ENCODE results near the gene TLR6. TPM values are rescaled to one million over a fixed set of nuclear protein-coding genes. Genes with fewer than 3 reads are reported as not detected.
"Not testable (repeated sequence)": the region's sequence is repeated elsewhere in the genome, so short reads cannot be mapped to it uniquely, and the experiment has no call there.

Gene TLR6
- total and polyA plus RNA-seq, 9 donors = 0.79 to 2.0 (median 1.0) TPM

DNA sequence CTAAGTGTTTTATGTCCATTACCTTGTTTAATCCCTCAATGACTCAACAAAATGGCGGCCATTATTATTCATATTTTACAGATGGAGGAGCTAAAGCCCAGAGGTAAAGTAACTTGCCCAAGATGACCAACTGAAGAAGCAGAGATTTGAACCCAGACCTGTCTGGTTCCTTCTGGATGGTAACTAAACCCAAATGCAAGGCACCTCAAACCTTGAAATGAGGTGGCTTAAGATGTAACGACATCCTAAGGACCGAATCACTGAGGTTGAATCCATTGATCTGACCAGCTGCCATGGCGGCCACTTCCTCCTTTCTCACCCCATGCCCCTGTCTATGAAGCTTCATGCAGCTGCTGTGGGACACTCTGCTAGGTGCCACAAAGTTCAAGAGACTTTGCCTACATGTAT, 74.8 kb downstream of the TLR6 start:
- Histone ChIP-seq H3K9me3 (replicated peaks; ENCODE audit: control insufficient read depth, low read depth, low read length) (no peaks in the 10 kb centered on the region), H3K4me3 (ENCODE audit: low read length) (no peak overlapping the region), H3K4me1 (ENCODE audit: control insufficient read depth, insufficient read depth, low read length) (no peaks in the 10 kb centered on the region), H3K27ac (ENCODE audit: low read length) (no peak overlapping the region), H3K36me3 (ENCODE audit: control insufficient read depth, insufficient read depth, low read length) (no peaks in the 10 kb centered on the region), H3K27me3 (ENCODE audit: control insufficient read depth, insufficient read depth, low read length) (no peaks in the 10 kb centered on the region)
- no peak for DNase-seq
- 100% methylated on average over 2 of the region's 4 CpGs for WGBS (ENCODE audit: insufficient coverage)

- Histone ChIP-seq H3K4me3 (ENCODE audit: low read length) (no peak overlapping the region), H3K9me3 (replicated peaks; ENCODE audit: control insufficient read depth, low read depth, low read length) (no peaks in the 10 kb centered on the region), H3K4me1 (ENCODE audit: control insufficient read depth, insufficient read depth, low read length) (no peaks in the 10 kb centered on the region), H3K27ac (ENCODE audit: low read length) (no peak overlapping the region), H3K27me3 (ENCODE audit: control insufficient read depth, insufficient read depth, low read length) (no peaks in the 10 kb centered on the region), H3K36me3 (ENCODE audit: control insufficient read depth, insufficient read depth, low read length) (no peaks in the 10 kb centered on the region)
- no CpG with 5 or more reads among the region's 4 CpGs for WGBS (ENCODE audit: insufficient coverage)
- DNase-seq = no peak
Observed at GRCh38 chr4:38780833-38781484, 75.7 kb downstream of the TLR6 start.

DNA sequence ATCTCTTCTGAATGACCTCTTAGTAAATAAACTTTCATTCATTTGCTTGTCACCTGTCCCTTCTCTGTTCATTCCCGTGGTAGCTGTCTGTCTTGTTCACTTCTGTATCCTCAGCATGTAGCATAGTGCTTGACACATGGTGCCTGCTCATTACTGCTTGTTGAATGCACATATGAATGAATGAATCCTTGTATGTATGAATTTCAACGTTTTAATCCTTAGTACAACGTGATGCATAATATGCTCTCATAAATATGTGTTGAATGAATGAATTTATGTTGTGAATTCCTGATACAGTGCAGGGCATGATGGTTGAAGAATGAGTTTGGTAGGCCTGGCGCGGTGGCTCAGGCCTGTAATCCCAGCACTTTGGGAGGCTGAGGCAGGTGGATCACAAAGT, 76.8 kb downstream of the TLR6 start:
- Histone ChIP-seq H3K4me1 (ENCODE audit: control insufficient read depth, insufficient read depth, low read length) (no peaks in the 10 kb centered on the region), H3K27me3 (ENCODE audit: control insufficient read depth, insufficient read depth, low read length) (no peaks in the 10 kb centered on the region), H3K9me3 (replicated peaks; ENCODE audit: control insufficient read depth, low read depth, low read length) (no peaks in the 10 kb centered on the region), H3K4me3 (ENCODE audit: low read length) (no peak overlapping the region), H3K36me3 (ENCODE audit: control insufficient read depth, insufficient read depth, low read length) (no peaks in the 10 kb centered on the region), H3K27ac (ENCODE audit: low read length) (no peak overlapping the region)
- no peak for DNase-seq
- WGBS (ENCODE audit: insufficient coverage) = 73% methylated on average over 4 of the region's 5 CpGs

- not testable (repeated sequence) for H3K27ac ChIP-seq (ENCODE audit: low read length); H3K9me3 ChIP-seq (replicated peaks; ENCODE audit: control insufficient read depth, low read depth, low read length); H3K27me3 ChIP-seq (ENCODE audit: control insufficient read depth, insufficient read depth, low read length); H3K36me3 ChIP-seq (ENCODE audit: control insufficient read depth, insufficient read depth, low read length); DNase-seq; H3K4me3 ChIP-seq (ENCODE audit: low read length); H3K4me1 ChIP-seq (ENCODE audit: control insufficient read depth, insufficient read depth, low read length)
- no CpG with 5 or more reads among the region's 2 CpGs for WGBS (ENCODE audit: insufficient coverage)
Observed at GRCh38 chr4:38777925-38778324, 78.7 kb downstream of the TLR6 start.

GRCh38 chr4:38775326-38775725, 81.3 kb downstream of the TLR6 start:
- Histone ChIP-seq H3K4me3 (ENCODE audit: low read length) (no peak overlapping the region), H3K9me3 (replicated peaks; ENCODE audit: control insufficient read depth, low read depth, low read length) (no peaks in the 10 kb centered on the region), H3K4me1 (ENCODE audit: control insufficient read depth, insufficient read depth, low read length) (no peaks in the 10 kb centered on the region), H3K27ac (ENCODE audit: low read length) (no peak overlapping the region), H3K36me3 (ENCODE audit: control insufficient read depth, insufficient read depth, low read length) (no peaks in the 10 kb centered on the region), H3K27me3 (ENCODE audit: control insufficient read depth, insufficient read depth, low read length) (no peaks in the 10 kb centered on the region)
- DNase-seq = no peak
- no CpG with 5 or more reads among the region's 2 CpGs for WGBS (ENCODE audit: insufficient coverage)

DNA sequence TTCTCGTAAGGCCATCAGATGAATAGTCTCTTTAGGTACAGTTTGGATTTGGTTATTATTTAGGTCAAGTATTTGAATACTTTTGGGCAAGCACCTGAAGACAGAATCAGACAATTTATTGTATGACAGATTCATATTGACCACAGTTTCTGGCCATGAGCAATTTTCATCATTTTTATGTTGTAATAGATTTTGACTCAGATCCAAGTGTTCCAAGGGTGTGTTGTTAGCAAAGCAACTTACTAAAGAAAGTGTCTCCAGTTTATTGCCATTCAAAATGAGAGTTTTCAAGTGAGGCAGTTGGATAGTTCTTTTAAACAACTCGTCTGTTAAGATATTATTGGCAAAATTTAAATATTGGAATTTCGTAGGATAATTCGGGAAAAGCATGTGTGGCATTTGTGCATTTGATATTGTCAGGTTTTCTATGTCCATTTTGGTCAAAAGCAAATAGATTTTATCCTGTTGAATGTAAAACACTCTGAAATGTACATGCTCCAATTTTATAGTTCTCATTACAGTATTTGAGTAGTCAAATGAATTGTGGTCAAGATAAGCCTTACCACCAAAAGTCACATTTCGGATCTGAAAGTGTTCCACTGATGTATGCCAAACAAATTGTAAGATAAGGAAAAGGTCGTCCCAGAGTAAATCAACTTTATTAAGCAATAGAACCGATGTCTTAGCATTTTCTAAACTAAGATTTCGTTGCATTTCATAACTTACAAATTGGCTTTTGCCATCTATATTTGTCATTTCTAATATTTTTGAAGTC, 82.2 kb downstream of the TLR6 start:
- DNase-seq = no peak
- H3K9me3 ChIP-seq (replicated peaks; ENCODE audit: control insufficient read depth, low read depth, low read length) = no peaks in the 10 kb centered on the region
- no CpG with 5 or more reads among the region's 8 CpGs for WGBS (ENCODE audit: insufficient coverage)
- H3K27me3 ChIP-seq (ENCODE audit: control insufficient read depth, insufficient read depth, low read length) = no peaks in the 10 kb centered on the region
- H3K27ac ChIP-seq (ENCODE audit: low read length) = no peak overlapping the region
- no peaks in the 10 kb centered on the region for H3K4me1 ChIP-seq (ENCODE audit: control insufficient read depth, insufficient read depth, low read length)
- no peak overlapping the region for H3K4me3 ChIP-seq (ENCODE audit: low read length)
- no peaks in the 10 kb centered on the region for H3K36me3 ChIP-seq (ENCODE audit: control insufficient read depth, insufficient read depth, low read length)

Other genes starting within 250 kb of the TLR6 start
- gene KLF3, start 192.6 kb downstream of the TLR6 start, total RNA-seq = 18.5 TPM
- gene KLF3, start 192.6 kb downstream of the TLR6 start, polyA plus RNA-seq (ENCODE audit: insufficient read depth in 1 of 8, insufficient read length in 8 of 8, low replicate concordance in 1 of 8) = 10 to 100 TPM; 25.4 to 43.2 (median 33.1) TPM
- gene TLR10, start 73.8 kb downstream of the TLR6 start, total RNA-seq = 0.27 TPM
- gene TLR10, start 73.8 kb downstream of the TLR6 start, polyA plus RNA-seq (ENCODE audit: insufficient read depth in 1 of 8, insufficient read length in 8 of 8, low replicate concordance in 1 of 8) = under 1 TPM; 0.18 to 0.74 (median 0.39) TPM
- gene TLR1, start 52.0 kb downstream of the TLR6 start, total RNA-seq = 4.7 TPM
- gene TLR1, start 52.0 kb downstream of the TLR6 start, polyA plus RNA-seq (ENCODE audit: insufficient read depth in 1 of 8, insufficient read length in 8 of 8, low replicate concordance in 1 of 8) = 1 to 10 TPM; 2.3 to 3.5 (median 2.8) TPM
- 77.9 TPM for gene FAM114A1, start 11.0 kb upstream of the TLR6 start, total RNA-seq
- gene FAM114A1, start 11.0 kb upstream of the TLR6 start, polyA plus RNA-seq (ENCODE audit: insufficient read depth in 1 of 8, insufficient read length in 8 of 8, low replicate concordance in 1 of 8) = 10 to 100 TPM; 44.9 to 73.1 (median 52.8) TPM
- gene TMEM156, start 175.6 kb upstream of the TLR6 start, total RNA-seq = 0.35 TPM
- gene TMEM156, start 175.6 kb upstream of the TLR6 start, polyA plus RNA-seq (ENCODE audit: insufficient read depth in 1 of 8, insufficient read length in 8 of 8, low replicate concordance in 1 of 8) = under 1 TPM in 6 of 8 donors, not detected in 2; 0.09 to 0.62 (median 0.20) TPM
- 15.3 TPM for gene KLHL5, start 205.4 kb upstream of the TLR6 start, total RNA-seq
- 10 to 100 TPM; 13.4 to 22.6 (median 18.0) TPM for gene KLHL5, start 205.4 kb upstream of the TLR6 start, polyA plus RNA-seq (ENCODE audit: insufficient read depth in 1 of 8, insufficient read length in 8 of 8, low replicate concordance in 1 of 8)